Measurements from ENCODE around the gene CTNND2. TPM values are rescaled to one million over a fixed set of nuclear protein-coding genes. Genes with fewer than 3 reads are reported as not detected.
A peak's percentile ranks its signal among the peaks of the same experiment; 100 is the strongest.

CTNND2 gene
- polyA plus RNA-seq, 3 donors: 1.9 to 2.9 (median 2.9) TPM

DNA sequence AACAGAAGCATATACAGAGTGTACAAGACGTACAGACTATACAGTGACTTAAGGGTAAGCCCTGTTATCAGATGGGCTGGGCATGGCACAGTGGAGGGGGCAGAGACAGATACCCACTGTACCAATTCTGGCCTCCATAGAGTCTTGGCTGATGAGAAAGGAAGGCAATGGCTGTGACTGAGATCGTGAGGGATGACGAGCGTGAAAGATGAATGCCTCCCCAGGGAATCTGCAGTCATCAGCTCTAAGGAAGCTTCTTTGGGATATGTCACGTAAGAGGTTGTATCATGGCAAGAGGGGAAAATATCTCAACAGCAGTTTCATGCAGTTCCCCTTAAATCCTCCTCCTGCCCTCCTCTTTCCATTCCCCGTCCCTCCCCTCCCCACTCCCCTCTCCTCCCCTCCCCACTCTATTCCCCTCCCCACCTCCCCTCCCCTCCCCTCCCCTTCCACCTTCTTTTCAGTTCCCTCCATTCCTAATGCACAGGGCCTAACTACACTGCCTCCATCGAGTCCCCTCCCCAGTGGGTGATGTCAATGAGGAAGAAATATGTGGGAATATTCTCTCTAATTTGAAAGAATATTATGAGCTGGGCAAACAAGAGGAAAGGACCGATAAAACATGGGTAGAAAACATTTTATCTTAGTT lies 916.8 kb downstream of the CTNND2 start:
- DNase-seq: no peak

DNA sequence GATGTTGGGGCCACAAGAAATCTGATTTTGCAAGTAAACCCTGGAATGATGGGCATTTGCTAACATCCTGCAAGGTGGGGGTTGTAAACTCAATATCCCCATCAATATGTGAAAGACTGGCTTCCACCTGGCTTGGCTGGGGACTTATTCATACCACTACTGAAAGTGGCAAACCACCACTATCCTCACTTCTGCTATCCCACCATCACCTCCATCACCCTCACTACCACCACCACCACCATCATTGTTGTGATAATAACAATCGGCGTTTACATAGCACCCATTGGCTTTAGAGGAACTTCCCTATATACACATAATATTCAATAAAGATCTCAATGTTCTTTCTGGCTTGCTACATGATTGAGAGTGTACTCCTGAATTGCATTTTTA lies 918.5 kb downstream of the CTNND2 start:
- DNase-seq: no peak

DNA sequence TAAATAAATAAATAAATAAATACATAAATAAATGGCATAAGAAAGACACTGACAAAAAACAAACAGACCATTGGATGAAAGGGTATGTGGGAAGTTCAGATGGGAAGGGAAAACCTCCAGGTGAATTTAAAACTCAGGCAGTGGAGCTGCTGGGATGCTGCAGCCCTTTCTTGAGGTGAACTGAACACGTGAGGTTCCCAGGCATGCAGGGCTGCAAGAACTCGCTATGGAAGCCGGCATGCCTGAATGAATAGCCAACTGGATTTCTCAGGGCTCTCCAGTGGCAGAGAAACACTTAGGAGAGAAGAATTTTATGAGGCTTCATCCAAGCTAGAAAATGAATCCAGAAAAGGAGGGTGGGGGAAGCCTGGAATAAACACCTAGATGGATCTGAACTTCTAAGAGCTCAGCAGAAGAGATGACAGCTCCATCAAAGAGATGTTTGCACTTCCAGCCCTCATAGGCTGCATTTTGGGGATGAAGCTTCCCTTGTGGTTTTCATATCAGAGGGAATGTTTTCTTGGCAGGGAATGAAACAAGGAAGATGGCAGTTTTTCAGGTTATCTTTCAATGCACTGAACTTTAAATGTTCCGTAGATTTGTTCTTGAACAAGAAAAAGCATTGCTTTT lies 919.0 kb downstream of the CTNND2 start:
- DNase-seq: no peak

DNA sequence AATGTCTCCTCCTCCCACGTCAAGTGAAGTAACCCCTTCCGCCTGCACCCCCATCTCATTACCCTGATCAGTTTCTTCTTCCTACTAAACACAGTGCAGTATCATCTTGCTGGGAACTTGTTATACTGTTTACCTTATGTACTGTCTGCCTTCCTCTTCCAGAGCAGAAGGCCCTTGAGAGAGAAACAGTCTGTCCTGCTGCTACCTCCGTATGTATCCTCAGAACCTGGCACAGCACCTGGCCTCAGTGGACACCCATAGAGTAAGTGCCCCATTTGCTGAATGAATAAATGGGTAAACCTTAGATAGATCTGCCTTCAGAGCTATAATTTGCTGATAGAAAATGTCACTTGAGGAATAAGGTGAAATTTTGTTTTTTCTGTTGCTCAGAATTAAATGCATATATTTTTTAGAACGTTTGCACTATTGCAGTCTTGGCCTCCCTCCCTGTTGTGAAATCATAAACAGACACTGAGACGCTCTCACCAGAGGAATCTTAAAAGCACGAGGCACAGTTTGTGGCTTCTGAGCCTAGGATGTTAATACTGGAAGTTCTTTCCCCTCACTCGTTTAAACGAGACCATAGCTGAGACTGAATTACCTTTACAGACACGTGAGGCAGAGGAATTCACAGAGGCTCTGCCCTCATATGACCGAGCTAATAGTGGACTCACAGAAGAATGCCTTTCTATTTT lies 920.1 kb downstream of the CTNND2 start:
- DNase-seq: no peak

DNA sequence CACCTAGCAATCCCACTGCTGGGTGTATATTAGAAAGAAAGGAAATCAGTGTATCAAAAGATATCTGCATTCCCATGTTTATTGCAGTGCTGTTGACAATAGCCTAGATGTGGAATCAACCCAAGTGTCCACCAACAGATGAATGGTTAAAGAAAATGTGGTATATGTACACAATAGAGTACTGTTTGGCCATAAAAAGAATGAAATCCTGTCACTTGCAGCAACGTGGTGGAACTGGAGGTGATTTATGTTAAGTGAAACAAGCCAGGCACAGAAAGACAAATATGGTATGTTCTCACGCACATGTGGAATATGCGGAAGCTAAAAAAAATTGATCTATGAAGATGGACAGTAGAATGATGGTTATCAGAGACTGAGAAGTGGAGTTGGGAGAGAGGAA lies 921.6 kb downstream of the CTNND2 start:
- no peak for DNase-seq

DNA sequence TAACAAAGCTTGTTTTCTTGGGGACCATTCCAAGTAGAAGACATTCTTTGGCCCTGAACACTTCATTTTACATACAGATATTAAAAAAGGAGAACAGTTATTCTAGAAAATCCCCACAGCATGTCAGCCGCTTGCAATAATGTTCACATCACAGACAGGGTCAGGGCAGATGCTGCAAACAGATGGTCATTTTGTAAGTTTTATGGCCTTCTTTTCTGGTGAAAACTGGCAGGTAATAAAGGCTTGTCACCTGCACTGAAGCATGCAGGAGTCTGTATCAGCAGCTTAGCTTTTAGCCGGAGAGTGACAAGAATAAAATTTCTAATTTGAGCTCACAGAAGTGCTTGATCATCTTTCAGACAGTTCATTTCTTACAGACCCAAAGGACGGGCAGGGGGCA lies 922.3 kb downstream of the CTNND2 start:
- no peak for DNase-seq

DNA sequence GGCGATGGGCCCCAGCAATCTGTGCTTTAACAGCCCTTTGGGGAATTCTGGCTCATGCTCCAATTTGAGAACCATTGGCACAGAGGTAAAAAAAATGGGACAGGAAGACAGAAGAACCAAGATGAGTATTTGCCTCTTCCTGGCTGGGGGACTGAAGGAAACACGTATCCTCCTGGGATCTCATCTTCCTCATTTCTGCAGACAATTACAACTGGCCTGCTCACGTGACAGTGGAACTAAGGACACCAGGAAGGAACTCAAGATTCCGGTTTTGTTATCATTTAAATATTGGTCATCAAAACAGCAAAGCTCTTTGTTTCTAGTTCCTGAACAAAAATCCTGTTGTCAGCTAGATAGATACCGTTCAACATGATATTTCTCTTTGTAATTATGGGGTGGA lies 927.2 kb downstream of the CTNND2 start:
- DNase-seq: no peak

DNA sequence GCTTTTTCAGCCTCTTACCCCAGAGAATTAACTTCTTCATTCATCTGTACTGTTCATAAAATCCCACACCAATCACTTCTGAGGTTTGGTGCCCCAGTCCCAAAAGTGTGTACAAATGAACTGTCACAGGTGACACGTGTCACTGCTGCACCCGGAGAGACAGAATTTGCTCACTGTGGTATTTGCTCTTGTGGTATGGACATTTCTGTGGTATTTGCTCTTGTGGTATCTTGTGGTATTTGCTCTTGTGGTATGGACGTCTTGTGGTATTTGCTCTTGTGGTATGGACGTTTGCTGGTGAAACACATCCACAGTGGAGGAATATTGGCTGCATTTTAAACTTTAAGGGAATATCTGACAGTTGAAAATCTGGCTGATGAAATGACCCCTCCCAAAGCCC lies 928.3 kb downstream of the CTNND2 start:
- no peak for DNase-seq

DNA sequence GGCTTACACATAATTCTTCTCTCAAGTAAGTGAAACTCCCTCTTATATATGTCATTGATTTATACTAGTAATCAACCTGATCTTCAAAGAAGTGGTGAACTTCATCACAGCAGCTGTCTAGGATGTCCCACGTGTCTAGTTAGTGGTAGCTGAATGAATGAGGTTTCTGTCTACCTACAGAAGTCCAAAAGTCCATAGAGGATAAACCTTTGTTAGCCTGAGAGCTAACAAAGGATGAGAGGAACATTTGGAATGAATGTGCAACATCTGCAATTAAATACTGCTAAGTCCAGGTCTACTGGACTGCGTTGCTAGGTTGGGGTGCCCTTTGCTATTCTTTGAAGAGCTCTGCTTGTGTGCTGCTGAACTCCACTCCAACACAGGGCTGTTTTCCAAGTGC lies 929.4 kb downstream of the CTNND2 start:
- DNase-seq: no peak

DNA sequence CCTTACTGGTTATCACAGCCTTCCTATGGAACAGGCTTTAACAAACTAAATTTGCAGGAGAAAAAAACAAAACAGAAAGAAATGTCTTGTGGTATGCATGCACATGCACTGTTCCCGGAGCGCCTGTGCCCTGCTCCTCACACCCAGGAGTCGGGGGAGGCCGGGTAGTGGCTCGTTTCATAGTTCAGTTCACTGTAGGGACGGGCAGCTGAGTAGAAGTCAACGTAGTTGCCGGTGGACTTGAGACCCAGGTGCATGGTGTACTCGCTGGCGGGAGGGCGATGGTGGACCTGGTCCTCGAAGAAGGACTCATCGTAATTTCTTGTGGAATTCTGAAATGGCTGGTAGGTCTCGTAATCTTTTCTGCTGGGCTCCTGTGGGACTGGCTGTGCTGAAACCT lies 930.9 kb downstream of the CTNND2 start:
- DNase-seq: no peak

DNA sequence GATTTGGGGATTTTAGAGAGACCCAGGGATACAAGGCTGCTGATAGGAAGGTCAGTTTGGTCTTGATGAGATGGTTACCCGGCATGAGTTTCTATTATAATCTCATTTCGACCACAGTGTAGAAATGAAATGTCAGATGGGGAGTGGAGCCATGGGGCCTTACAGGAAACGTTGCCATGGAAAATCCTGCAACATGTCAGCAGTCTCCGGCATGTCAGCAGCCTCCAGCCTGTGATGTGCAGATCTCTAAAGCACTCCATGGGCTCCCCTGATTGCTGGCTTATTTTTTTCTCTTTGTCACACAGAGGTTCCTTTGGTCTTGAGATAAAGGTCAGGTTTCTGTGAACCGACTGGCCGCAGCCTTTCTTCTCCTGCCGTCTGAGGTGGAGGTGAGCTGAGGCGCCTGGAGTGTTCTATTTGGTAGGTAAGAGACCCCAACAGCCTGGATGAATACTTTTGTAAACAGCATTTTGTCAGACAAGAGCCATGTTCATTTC lies 934.5 kb downstream of the CTNND2 start:
- no peak for DNase-seq

DNA sequence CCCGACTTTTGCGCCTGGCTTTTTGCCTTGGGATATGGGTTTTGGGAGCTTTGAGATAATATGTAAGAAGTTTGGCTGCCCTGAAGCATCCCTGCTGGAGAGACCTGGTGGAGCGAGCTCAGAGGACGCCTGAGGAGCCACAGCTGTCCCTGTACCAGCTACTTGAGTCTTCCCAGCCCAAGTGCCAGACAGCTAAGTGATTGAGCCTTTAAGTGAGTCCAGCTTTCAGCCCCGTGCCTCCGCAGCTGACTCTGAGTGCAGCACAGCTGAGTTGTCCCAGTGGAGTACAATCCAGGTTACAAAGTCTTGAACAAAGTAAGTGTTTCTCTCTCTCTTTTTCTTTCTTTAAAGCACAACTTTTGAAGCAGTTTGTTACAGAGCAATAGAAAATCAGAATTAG lies 939.4 kb downstream of the CTNND2 start:
- DNase-seq: no peak

DNA sequence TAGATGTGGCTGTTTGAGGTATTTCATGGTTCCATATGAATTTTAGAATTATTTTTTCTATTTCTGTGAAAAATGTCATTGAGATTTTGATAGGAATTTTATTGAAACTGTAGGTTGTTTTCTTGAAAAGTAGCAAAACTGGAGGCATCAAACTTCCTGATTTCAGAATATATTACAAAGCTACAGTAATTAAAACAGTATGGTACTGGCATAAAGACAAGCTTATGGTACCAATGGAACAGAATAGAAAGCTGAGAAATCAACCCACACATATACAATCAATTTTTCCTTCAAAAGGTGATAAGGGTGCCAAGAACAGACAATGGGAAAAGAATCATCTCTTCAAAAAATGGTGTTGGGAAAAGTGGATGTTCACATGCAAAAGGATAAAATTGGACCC lies 945.5 kb downstream of the CTNND2 start:
- DNase-seq: no peak

DNA sequence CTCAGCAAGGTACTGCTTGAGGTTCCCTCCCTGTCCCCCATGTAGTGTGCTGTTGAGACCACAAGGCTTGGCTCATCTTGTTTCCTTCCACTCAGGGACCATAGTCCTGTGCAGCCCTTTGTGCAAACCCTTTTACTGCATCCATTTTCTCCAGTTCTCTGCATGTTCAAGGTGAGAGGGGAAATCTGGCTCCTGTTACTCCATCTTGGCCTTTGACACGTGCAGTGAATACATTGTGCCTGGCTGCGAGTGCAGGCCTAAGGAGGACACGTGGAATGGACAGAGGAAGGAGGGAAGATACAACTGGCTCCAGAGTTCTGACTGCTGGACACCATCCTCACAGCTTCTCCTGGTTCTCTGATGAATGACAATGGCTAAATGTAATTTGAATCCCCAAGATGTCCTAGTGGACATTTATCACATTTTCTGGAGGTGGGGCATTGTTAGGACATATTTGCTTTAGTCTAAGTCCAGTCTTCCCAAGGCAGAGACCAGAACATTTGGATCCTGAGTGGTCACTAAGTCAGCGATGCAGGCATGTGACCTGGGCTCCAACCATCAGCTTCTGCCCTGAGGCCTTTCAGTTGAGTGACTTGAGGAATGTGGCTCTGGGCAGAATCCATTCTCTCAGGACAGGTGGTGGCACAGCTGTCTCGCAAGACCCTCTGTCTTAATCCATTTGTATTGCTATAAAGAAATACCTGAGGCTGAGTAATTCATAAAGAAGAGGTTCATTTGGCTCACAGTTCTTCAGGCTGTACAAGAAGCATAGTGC lies 954.2 kb downstream of the CTNND2 start:
- DNase-seq: no peak

DNA sequence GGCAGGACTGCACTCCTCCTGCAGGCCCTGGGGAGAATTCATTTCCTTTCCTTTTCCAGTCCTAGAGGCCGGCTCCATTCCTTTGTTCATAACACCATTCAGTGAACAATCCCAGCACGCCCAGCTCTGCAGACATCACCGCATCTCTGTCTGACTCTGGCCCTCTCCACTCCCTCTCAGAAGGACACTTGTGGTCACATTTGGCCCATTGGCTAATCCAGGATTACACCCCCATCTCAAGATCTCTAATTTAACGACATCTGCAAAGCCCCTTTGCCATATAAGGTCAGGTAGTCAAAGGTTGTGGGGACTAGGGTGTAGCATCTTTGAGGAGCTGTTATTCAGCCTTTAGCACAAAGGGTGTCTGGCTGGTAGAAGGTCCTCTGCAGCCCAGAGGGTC lies 958.2 kb downstream of the CTNND2 start:
- no peak for DNase-seq

DNA sequence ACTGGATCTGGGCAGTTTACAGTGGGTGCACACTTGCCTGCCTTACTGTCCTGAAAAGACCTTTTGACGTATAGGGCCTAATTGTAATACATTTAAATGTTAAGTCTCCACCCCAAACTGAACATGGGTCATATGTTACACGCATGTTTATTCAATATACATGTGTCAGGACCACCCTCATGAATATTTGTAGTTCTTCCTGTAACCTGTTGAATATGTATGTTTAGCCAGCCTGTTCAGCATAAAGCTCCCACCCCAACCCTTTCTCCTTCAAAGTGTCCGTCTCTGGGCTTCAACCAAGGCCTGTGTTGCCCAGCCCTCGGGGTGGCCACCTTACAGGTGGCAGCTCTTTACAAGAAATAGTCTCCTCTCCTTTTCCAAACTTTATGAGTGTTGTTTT lies 962.3 kb downstream of the CTNND2 start:
- DNase-seq: no peak

DNA sequence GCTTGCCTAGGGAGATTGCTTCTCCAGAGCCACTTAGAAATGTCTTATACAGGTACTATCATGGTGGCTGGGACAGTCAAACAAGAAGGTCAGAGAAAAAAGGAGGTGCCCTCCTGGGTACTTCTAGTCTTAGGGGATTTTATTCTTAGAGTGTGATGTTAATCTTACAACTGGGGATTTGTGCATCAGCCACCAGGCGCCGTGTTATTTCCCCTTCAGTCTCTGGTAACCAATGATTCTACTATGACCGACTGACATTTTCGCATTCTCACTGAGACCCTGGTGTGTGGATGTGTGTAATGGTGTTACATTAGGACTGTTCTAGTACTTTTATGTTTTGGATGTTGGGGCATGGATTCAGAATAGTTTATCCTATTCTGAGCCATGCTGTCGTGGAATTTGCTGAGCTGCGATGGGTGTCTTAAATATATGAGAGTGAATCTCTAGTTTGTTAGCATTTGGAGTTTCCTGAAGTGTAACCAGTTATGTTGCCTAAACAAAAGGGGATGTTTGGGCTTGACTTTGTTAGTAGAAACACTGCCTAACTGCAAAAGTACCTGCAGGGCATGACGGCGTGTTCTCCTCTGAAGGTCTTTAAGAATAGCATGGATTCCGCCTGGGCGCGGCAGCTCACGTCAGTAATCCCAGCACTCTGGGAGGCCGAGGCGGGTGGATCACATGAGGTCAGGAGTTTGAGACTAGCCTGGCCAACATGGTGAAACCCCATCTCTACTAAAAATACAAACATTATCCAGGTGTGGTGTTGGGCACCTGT lies 968.0 kb downstream of the CTNND2 start:
- DNase-seq: no peak

DNA sequence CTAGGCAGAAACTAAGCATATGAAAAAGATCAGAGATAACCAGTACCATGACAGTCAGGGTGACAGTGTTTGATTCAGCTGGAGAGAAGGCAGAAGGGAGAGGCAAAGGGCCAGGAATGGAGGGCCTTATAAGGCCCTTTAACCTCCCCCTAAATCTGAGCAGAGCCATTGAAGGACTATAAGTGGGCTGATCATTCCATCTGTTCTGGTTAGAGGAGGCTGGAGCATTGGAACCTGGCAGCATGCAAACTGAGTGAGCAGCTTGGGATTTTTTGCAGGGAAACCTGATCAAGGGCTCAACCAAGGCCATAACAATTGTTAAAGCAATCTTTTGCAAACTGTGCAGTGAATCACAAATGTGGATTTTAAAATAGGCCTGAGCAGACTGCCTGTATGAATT lies 968.7 kb downstream of the CTNND2 start:
- DNase-seq: no peak

DNA sequence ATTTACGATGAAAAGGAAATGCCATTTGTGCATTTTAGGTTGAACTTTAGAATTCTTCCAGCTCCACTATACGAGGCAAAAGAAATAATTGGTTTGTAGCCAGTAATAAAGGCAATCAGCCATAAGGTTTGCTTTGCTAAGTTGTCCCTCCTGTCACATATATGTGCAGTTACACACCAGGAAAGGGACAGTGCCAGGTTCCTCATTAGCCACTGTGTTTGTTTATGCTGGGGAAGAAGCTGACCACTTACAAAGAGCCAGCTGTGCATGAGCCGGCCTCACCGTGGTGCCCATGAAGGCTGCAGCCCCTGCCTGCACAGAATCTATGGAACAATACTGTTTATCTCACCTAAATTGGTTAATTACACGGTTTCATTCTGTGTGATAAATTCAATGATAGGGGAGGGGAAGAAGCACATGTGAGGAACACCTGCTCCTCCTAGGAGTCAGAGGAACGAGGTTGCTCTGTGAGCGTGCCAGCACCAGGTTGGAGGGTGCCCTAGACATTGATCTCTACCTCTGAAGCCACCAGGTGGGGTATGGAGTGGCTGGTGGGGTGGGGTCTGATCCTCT lies 969.4 kb downstream of the CTNND2 start:
- peak; percentile 20 for DNase-seq

DNA sequence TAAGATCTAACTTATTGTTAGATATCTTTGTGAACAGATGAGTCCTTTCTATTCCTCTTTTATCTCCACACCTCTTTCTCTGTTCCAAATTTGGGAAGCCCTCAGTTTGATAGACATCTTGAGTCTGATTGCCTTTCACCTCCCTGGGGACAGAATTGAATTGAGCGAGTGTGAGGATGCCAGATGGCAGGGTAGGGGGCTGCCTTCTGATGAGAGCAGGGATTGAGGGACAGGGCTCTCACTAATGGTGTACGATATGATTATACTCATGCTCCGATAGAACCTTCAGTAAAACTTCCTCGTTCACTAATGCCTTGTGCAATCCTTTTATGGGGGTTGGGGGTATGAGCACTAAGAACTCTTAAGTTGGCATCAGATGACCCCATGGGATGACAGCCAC lies 971.1 kb downstream of the CTNND2 start:
- DNase-seq: no peak

DNA sequence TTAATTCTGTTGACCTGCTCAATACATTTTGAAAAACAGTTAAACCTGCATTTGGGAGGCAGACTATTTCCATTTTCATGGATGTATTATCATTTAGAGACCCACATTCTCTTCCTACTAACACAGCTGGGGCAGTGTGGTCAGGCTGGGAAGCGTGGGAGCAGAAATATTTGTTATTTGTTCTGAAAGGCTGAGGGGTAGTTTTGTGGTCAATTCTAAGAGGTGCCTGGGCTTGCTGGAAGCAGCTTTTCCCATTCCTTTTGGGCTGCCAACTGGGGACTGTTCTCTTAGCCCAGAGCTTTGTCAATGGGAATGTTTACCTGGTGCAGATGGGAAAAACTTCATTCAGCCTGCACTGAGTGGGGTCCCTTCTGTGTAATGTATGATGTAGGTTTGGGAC lies 971.8 kb downstream of the CTNND2 start:
- no peak for DNase-seq

Measured in renal pelvis (tissue), 4 donors.